Endodermal cell (in vitro differentiated cells): ENCODE measurements around the gene RAPGEF4. TPM values are rescaled to one million over a fixed set of nuclear protein-coding genes. Genes with fewer than 3 reads are reported as not detected.

Experiments
- DNase-seq: peaks from one replicate; pipeline ENCODE4 v3.0.0-alpha.2; 2017
- H3K27ac ChIP-seq: 2 replicates; pipeline ENCODE4 v1.5.1; 2013; ENCODE audit warnings: mild to moderate bottlenecking, low read depth, low read length, moderate library complexity
- H3K27me3 ChIP-seq: 2 replicates; pipeline ENCODE4 v1.6.1; 2013; ENCODE audit warnings: mild to moderate bottlenecking, low read length, moderate library complexity; ENCODE audit not compliant: insufficient read depth, control insufficient read depth, poor library complexity, severe bottlenecking
- H3K36me3 ChIP-seq: 2 replicates; pipeline ENCODE4 v1.7.0; 2013; ENCODE audit warnings: mild to moderate bottlenecking, low read length, moderate library complexity; ENCODE audit not compliant: control insufficient read depth, insufficient read depth
- H3K4me1 ChIP-seq: one replicate; pipeline ENCODE4 v1.7.0; 2013; ENCODE audit warnings: low read length; ENCODE audit not compliant: control insufficient read depth, insufficient read depth
- H3K4me3 ChIP-seq: 2 replicates; pipeline ENCODE4 v1.5.1; 2013; ENCODE audit warnings: mild to moderate bottlenecking, low read length, moderate library complexity
- H3K9ac ChIP-seq: 2 replicates; pipeline ENCODE4 v1.6.1; 2013; ENCODE audit warnings: mild to moderate bottlenecking, low read length, moderate library complexity; ENCODE audit not compliant: poor library complexity, severe bottlenecking; ENCODE audit errors: extremely low read depth
- H3K9me3 ChIP-seq: 2 replicates; pipeline ENCODE4 v1.6.1; 2013; ENCODE audit warnings: mild to moderate bottlenecking, low read length, moderate library complexity; ENCODE audit not compliant: control insufficient read depth
- H3K27ac Mint-ChIP-seq: 2 replicates; pipeline ENCODE4 v1.8.0; 2020; ENCODE audit warnings: mixed read lengths
- H3K27me3 Mint-ChIP-seq: 2 replicates; pipeline ENCODE4 v1.8.0; 2021; ENCODE audit warnings: mild to moderate bottlenecking, mixed read lengths; ENCODE audit not compliant: insufficient read depth
- H3K36me3 Mint-ChIP-seq: 2 replicates; pipeline ENCODE4 v1.8.0; 2020; ENCODE audit warnings: low read depth, mixed read lengths
- H3K4me1 Mint-ChIP-seq: 2 replicates; pipeline ENCODE4 v1.8.0; 2020; ENCODE audit warnings: mixed read lengths
- H3K4me3 Mint-ChIP-seq: 2 replicates; pipeline ENCODE4 v1.8.0; 2020; ENCODE audit warnings: mild to moderate bottlenecking, moderate library complexity, mixed read lengths
- H3K9me3 Mint-ChIP-seq: 2 replicates; pipeline ENCODE4 v1.8.0; 2020; ENCODE audit warnings: mild to moderate bottlenecking, mixed read lengths
- CTCF ChIP-seq: fragments of 200-600 bp; sonication (generic); conservative IDR thresholded peaks from 2 replicates; pipeline ENCODE4 v1.5.0; 2021; ENCODE audit warnings: antibody characterized with exemption, mild to moderate bottlenecking
- WGBS, 2 experiments: methylation state at CpG; one replicate each; pipeline versions ENCODE4 v1.1.5 to v1.1.7; 2013; ENCODE audit warnings: missing lambda C conversion rate in 2 of 2, mixed read lengths in 1 of 2; ENCODE audit not compliant: insufficient coverage in 1 of 2, insufficient read length in 1 of 2; 5-methylcytosine and 5-hydroxymethylcytosine counted together
- total RNA-seq, 2 donors: library from RNA; stranded (reverse); fragmentation: NEBNext Ultra II Directional in 1 of 2; extraction: Animal tissue kit (Norgen Biotek cat#: 25700) in 1 of 2; gene quantifications; 2 replicates in 1 of 2; 3 replicates in 1 of 2; pipeline ENCODE4 v1.2.1, GENCODE V29; 2021

The RAPGEF4 gene
- total RNA-seq, 2 donors from 2014 or later, result 0.77 to 0.88 TPM

- no peak for DNase-seq
- Histone ChIP-seq H3K9ac (no peak overlapping the region), H3K27ac (no peak overlapping the region), H3K4me3 (no peak overlapping the region), H3K4me1 (no peaks in the 10 kb centered on the region), H3K27me3 (no peaks in the 10 kb centered on the region), H3K9me3 (no peaks in the 10 kb centered on the region), H3K36me3 (no peaks in the 10 kb centered on the region)
- 71 to 100% methylated on average over 1 to 2 of the region's 2 CpGs for WGBS, 2 experiments
- Mint-ChIP-seq H3K4me3 (no peak overlapping the region), H3K4me1 (peaks cover 4% of the 10 kb centered on the region), H3K9me3 (peaks cover 21% of the 10 kb centered on the region), H3K27ac (no peak overlapping the region), H3K27me3 (no peaks in the 10 kb centered on the region), H3K36me3 (peaks cover 6% of the 10 kb centered on the region)
- no peak for TF ChIP-seq CTCF
These were observed 263.1 kb downstream of the RAPGEF4 start for GRCh38 chr2:172998547-172999272.

GRCh38 chr2:172999641-173000386 lies 264.2 kb downstream of the RAPGEF4 start:
- H3K36me3 Mint-ChIP-seq, result peaks cover 6% of the 10 kb centered on the region
- Histone ChIP-seq H3K9me3 (no peaks in the 10 kb centered on the region), H3K27me3 (no peaks in the 10 kb centered on the region), H3K4me3 (no peak overlapping the region), H3K9ac (no peak overlapping the region), H3K4me1 (no peaks in the 10 kb centered on the region), H3K36me3 (no peaks in the 10 kb centered on the region), H3K27ac (no peak overlapping the region)
- H3K9me3 Mint-ChIP-seq, result peaks cover 21% of the 10 kb centered on the region
- H3K4me1 Mint-ChIP-seq, result peaks cover 4% of the 10 kb centered on the region
- DNase-seq, result no peak
- no peak overlapping the region for H3K27ac Mint-ChIP-seq
- no peaks in the 10 kb centered on the region for H3K27me3 Mint-ChIP-seq
- H3K4me3 Mint-ChIP-seq, result no peak overlapping the region
- TF ChIP-seq CTCF, result no peak
- 86 to 100% methylated on average over 2 to 4 of the region's 4 CpGs for WGBS, 2 experiments

GRCh38 chr2:173001664-173002604 lies 266.3 kb downstream of the RAPGEF4 start:
- no peak for TF ChIP-seq CTCF
- WGBS, 2 experiments, result 85 to 94% methylated on average over 2 to 7 of the region's 7 CpGs

More at GRCh38 chr2:173001664-173002604, 266.3 kb downstream of the RAPGEF4 start:
- no peaks in the 10 kb centered on the region for H3K4me1 ChIP-seq
- H3K27ac Mint-ChIP-seq, result no peak overlapping the region
- H3K9ac ChIP-seq, result no peak overlapping the region
- peaks cover 6% of the 10 kb centered on the region for H3K36me3 Mint-ChIP-seq
- no peak for DNase-seq
- H3K4me1 Mint-ChIP-seq, result no peaks in the 10 kb centered on the region
- no peaks in the 10 kb centered on the region for H3K27me3 Mint-ChIP-seq
- no peaks in the 10 kb centered on the region for H3K27me3 ChIP-seq
- no peaks in the 10 kb centered on the region for H3K9me3 ChIP-seq
- no peak overlapping the region for H3K27ac ChIP-seq
- no peaks in the 10 kb centered on the region for H3K36me3 ChIP-seq
- peaks cover 21% of the 10 kb centered on the region for H3K9me3 Mint-ChIP-seq
- H3K4me3 ChIP-seq, result no peak overlapping the region
- H3K4me3 Mint-ChIP-seq, result no peak overlapping the region
